ENCODE data around the gene PROP1. TPM values are rescaled to one million over a fixed set of nuclear protein-coding genes. Genes with fewer than 3 reads are reported as not detected.

Gene PROP1
- total and polyA plus RNA-seq, 2 donors from 2014 or later (not counting 2 experiments from before 2014, with no cell fraction given): not detected

Other genes starting within 250 kb of the PROP1 start
- not detected in 2 replicates for gene FAM153A, start 213.3 kb downstream of the PROP1 start, total RNA-seq
- gene FAM153A, start 213.3 kb downstream of the PROP1 start, polyA plus RNA-seq: not detected in 2 replicates
- 3.6 TPM in 2 replicates for gene N4BP3, start 117.3 kb upstream of the PROP1 start, total RNA-seq
- 2.7 and 2.9 TPM in 2 replicates for gene N4BP3, start 117.3 kb upstream of the PROP1 start, polyA plus RNA-seq
- 23.6 and 24.0 TPM in 2 replicates for gene RMND5B, start 134.8 kb upstream of the PROP1 start, total RNA-seq
- gene RMND5B, start 134.8 kb upstream of the PROP1 start, polyA plus RNA-seq: 23.8 and 24.1 TPM in 2 replicates
- 187 and 215 TPM in 2 replicates for gene NHP2, start 157.6 kb upstream of the PROP1 start, total RNA-seq
- 339 and 347 TPM in 2 replicates for gene NHP2, start 157.6 kb upstream of the PROP1 start, polyA plus RNA-seq
- not detected in 2 replicates for gene GMCL2, start 191.1 kb upstream of the PROP1 start, total RNA-seq
- not detected in 2 replicates for gene GMCL2, start 191.1 kb upstream of the PROP1 start, polyA plus RNA-seq
- gene HNRNPAB, start 208.3 kb upstream of the PROP1 start, total RNA-seq: 140 and 167 TPM in 2 replicates
- 208 and 251 TPM in 2 replicates for gene HNRNPAB, start 208.3 kb upstream of the PROP1 start, polyA plus RNA-seq
- 11.4 and 14.9 TPM in 2 replicates for gene PHYKPL, start 236.6 kb upstream of the PROP1 start, total RNA-seq
- gene PHYKPL, start 236.6 kb upstream of the PROP1 start, polyA plus RNA-seq: 8.9 and 10.9 TPM in 2 replicates

Measured in foreskin keratinocyte (primary cell).